HL-60 (cell line): Measurements from ENCODE around the gene AP1S3.

Experiments used
- CTCF ChIP-seq: IDR thresholded peaks from one replicate; pipeline ENCODE4 v1.5.1; 2011; ENCODE audit warnings: low read length, control low read depth, inconsistent platforms; ENCODE audit not compliant: insufficient read depth
- REST ChIP-seq: IDR thresholded peaks from 2 replicates; pipeline ENCODE4 v1.6.1; 2012; ENCODE audit warnings: low read depth; ENCODE audit not compliant: insufficient replicate concordance

- TF ChIP-seq REST (no peak), CTCF (no peak)
Observed at GRCh38 chr2:223887127-223887526, 49.7 kb upstream of the AP1S3 start.
